Vagina (tissue), 2 donors: Measurements from ENCODE around the gene CIAPIN1. TPM values are rescaled to one million over a fixed set of nuclear protein-coding genes. Genes with fewer than 3 reads are reported as not detected.

Experiments
- DNase-seq, 2 donors: peaks; one replicate each; pipeline ENCODE4 v3.0.0-alpha.2; 2017; ENCODE audit errors: extremely low spot score in 2 of 2
- H3K27ac ChIP-seq: fragments of 200-600 bp; sonication (generic); one replicate; pipeline ENCODE4 v1.5.1; 2019
- H3K27me3 ChIP-seq: fragments of 200-600 bp; sonication (generic); one replicate; pipeline ENCODE4 v1.5.1; 2019
- H3K36me3 ChIP-seq, 2 donors: fragments of 200-600 bp; sonication (generic); one replicate each; pipeline ENCODE4 v1.5.1; 2017 to 2019
- H3K4me1 ChIP-seq: fragments of 200-600 bp; sonication (generic); one replicate; pipeline ENCODE4 v1.5.1; 2019
- H3K4me3 ChIP-seq, 2 donors: fragments of 200-600 bp; sonication (generic); 1 replicate in 1 of 2; 2 replicates in 1 of 2; pipeline ENCODE4 v1.5.1; 2016 to 2019
- H3K9me3 ChIP-seq: fragments of 200-600 bp; sonication (generic); one replicate; pipeline ENCODE4 v1.5.1; 2019
- POLR2A ChIP-seq, 2 donors: fragments of 450-650 bp; IDR thresholded peaks; one replicate each; pipeline ENCODE4 v1.6.1; 2017; ENCODE audit warnings: antibody characterized with exemption in 2 of 2, mild to moderate bottlenecking in 2 of 2, moderate library complexity in 2 of 2
- POLR2AphosphoS5 ChIP-seq, 2 donors: sonication (generic); formaldehyde crosslinking; IDR thresholded peaks; one replicate each; pipeline ENCODE4 v1.9.0; 2017; ENCODE audit warnings: antibody characterized with exemption in 2 of 2, mild to moderate bottlenecking in 2 of 2, low read depth in 1 of 2; ENCODE audit not compliant: insufficient read depth in 1 of 2
- intact Hi-C: fragments of 100-400 bp; cut with DNase I; formaldehyde crosslinking; loops from one replicate; pipeline ENCODE4 v1.15.1; 2023
- total RNA-seq: library from RNA; depleted of rRNA; stranded (reverse); fragments of >200 nt; gene quantifications from one replicate; pipeline ENCODE4 v1.2.3, GENCODE V29; 2016
- TF ChIP-seq, protein P1 (sequence below), 3 experiments: fragments of 450-650 bp in 2 of 3; fragments of 200-600 bp in 1 of 3; sonication (generic) in 1 of 3; IDR thresholded peaks; one replicate each; pipeline ENCODE4 v1.5.1; 2017 to 2019; ENCODE audit warnings: antibody characterized with exemption in 3 of 3, mild to moderate bottlenecking in 2 of 3, moderate library complexity in 2 of 3

CIAPIN1 gene
- total RNA-seq, 1 donor from 2014 or later, result 28.0 TPM

DNA sequence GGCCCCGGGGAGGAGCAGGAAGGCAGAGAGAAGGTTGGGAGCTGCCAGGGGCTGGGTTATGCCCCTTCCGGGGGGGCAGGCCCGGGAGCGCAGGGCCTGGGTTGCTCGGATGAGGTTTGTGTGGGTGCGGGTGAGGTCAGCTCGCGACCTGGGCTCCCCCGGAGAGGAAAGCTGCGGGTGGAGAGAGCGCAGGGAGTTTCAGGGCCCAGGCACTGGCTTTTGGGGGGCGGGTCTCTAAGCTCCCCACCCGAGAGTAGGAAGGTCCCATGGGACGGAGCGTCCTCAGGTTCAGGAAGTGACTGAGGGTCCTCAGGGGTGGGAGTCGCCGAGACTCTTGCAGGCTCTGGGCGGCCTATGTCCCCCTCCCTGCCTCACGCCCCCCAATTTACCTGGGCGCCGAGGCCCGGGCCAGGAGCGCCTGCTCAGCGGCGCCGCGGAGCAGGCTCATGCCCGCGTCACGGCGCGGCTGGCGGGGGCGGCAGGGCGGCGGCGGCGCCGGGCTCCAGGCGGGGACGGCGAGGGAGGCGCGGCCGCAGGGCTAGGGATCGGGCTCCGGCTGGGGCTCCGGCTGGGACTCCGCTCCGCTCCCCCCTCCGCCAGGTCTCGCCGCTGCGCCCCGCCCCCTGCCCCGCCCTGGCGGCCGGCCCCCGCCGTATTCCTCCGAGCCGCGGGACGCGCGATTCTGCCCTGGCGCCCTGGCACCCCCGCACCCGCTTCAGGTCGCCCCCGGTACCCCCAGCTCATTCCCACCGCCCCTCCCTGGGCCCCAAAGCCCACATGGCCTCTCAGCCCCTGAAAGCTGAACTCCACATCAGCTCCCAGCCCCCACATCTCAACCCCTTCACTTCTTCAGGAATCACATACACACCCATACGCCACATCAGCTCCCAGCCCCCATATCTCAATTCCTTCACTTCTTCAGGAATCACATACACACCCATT lies 39.0 kb upstream of the CIAPIN1 start, which contains the start of gene DOK4:
TSS of gene DOK4 (minus strand) at position 578 of the 942 bp plus-strand sequence. CDS start 6,986 bp downstream, outside the sequence.
- Histone ChIP-seq H3K9me3 (no peaks in the 10 kb centered on the region), H3K4me1 (peaks cover 39% of the 10 kb centered on the region), H3K27ac (peak within 1 kb of the TSS; percentile 77), H3K27me3 (no peaks in the 10 kb centered on the region), H3K36me3 (no peaks in the 10 kb centered on the region), H3K4me3 (peak within 1 kb of the TSS; percentile 85 to 93)
- intact Hi-C loops, result no loop called here
- TF ChIP-seq POLR2AphosphoS5 (IDR thresholded peaks at IDR 0.05; ENCODE audit: insufficient read depth in 1 of 2, low read depth in 1 of 2) (no peak), POLR2A (IDR thresholded peaks at IDR 0.05) (peak in 1 of 2 donors; percentile 45)
- TF ChIP-seq, protein P1, sequence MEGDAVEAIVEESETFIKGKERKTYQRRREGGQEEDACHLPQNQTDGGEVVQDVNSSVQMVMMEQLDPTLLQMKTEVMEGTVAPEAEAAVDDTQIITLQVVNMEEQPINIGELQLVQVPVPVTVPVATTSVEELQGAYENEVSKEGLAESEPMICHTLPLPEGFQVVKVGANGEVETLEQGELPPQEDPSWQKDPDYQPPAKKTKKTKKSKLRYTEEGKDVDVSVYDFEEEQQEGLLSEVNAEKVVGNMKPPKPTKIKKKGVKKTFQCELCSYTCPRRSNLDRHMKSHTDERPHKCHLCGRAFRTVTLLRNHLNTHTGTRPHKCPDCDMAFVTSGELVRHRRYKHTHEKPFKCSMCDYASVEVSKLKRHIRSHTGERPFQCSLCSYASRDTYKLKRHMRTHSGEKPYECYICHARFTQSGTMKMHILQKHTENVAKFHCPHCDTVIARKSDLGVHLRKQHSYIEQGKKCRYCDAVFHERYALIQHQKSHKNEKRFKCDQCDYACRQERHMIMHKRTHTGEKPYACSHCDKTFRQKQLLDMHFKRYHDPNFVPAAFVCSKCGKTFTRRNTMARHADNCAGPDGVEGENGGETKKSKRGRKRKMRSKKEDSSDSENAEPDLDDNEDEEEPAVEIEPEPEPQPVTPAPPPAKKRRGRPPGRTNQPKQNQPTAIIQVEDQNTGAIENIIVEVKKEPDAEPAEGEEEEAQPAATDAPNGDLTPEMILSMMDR (IDR thresholded peaks at IDR 0.05), result no peak
- DNase-seq, result no peak

DNA sequence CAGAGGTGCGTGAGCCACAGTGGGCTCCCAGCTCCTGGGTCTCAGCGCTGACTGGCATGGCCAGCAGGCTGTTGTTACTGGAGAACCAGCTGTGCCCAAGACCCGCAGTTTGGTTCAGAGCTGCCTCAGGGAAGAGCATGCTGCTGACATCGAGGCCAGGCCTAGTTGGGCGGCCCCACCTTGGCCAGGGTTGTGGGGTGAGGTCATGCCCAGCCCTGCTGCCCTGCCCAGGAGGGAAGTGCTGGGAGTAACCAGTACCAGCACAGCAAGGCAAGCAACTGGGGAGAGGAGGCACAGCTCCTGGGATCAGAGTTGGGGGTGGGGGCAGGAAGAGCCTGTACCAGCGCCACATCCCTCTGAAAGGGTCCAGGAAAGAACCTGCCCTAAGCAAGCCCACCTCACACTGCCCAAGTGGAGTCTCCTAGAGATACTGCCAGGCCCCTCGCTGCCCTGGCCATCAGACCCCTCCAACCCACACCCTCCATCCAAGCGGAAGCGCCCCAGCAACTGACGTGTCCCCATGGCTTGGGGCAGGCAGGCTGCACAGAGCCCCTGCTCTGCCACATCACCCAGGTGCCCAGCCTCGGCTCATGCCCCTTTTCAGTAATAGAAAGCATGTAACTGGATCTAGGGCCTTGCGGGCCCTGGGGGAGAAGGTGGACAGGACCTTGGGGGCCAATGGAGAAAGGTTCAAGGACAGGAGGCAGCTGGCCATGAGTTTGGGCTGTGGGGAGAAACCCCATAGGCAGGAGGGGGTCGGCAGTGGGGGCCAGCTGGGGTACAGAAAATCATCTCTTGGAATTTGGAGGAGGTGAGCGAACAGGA lies 38.1 kb upstream of the CIAPIN1 start:
- no peaks in the 10 kb centered on the region for H3K9me3 ChIP-seq
- peak overlapping the region; percentile 85 to 93 for H3K4me3 ChIP-seq
- TF ChIP-seq POLR2A (IDR thresholded peaks at IDR 0.05) (no peak), POLR2AphosphoS5 (IDR thresholded peaks at IDR 0.05; ENCODE audit: insufficient read depth in 1 of 2, low read depth in 1 of 2) (peak in 1 of 2 donors; percentile 20)
- TF ChIP-seq, protein P1 (IDR thresholded peaks at IDR 0.05), result no peak
- H3K4me1 ChIP-seq, result peaks cover 47% of the 10 kb centered on the region
- no peaks in the 10 kb centered on the region for H3K36me3 ChIP-seq
- no peak for DNase-seq
- H3K27ac ChIP-seq, result peak overlapping the region; percentile 77
- H3K27me3 ChIP-seq, result no peaks in the 10 kb centered on the region
- intact Hi-C loops, result no loop called here

DNA sequence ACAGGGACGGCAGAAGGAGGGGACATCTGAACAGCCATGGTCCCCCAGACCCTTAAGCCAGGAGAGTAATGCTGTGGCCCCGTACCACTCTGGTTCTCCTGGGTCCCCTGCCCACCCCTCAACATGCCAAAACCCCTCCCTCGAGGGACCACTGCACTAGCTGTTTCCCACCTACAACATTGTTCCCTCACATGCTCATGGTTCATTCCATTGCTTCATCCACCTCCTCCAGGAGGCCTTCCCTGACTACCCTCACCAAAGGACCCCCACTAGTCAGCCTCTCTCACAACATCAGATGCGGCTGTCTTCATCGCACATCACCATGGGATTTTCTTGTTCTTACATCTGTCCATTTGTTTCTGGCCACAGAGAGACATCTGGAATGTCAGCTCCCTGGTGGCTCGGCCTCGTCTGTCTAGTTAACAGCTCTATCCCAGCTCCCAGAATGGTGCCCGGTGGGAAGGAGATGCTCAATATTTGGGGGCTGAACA lies 37.4 kb upstream of the CIAPIN1 start:
- no peak for TF ChIP-seq POLR2AphosphoS5 (IDR thresholded peaks at IDR 0.05; ENCODE audit: insufficient read depth in 1 of 2, low read depth in 1 of 2)
- TF ChIP-seq POLR2A (IDR thresholded peaks at IDR 0.05), result no peak
- TF ChIP-seq, protein P1 (IDR thresholded peaks at IDR 0.05), result no peak
- no peak for DNase-seq
- Histone ChIP-seq H3K27ac (peak overlapping the region; percentile 77), H3K4me1 (peaks cover 55% of the 10 kb centered on the region), H3K27me3 (no peaks in the 10 kb centered on the region), H3K4me3 (peak overlapping the region in 1 of 2 donors; percentile 93), H3K36me3 (no peaks in the 10 kb centered on the region), H3K9me3 (no peaks in the 10 kb centered on the region)
- intact Hi-C loops, result loop anchor here (5.0 kb wide), 1 partner anchor 33 kb away; no protein-coding TSS in a partner anchor

DNA sequence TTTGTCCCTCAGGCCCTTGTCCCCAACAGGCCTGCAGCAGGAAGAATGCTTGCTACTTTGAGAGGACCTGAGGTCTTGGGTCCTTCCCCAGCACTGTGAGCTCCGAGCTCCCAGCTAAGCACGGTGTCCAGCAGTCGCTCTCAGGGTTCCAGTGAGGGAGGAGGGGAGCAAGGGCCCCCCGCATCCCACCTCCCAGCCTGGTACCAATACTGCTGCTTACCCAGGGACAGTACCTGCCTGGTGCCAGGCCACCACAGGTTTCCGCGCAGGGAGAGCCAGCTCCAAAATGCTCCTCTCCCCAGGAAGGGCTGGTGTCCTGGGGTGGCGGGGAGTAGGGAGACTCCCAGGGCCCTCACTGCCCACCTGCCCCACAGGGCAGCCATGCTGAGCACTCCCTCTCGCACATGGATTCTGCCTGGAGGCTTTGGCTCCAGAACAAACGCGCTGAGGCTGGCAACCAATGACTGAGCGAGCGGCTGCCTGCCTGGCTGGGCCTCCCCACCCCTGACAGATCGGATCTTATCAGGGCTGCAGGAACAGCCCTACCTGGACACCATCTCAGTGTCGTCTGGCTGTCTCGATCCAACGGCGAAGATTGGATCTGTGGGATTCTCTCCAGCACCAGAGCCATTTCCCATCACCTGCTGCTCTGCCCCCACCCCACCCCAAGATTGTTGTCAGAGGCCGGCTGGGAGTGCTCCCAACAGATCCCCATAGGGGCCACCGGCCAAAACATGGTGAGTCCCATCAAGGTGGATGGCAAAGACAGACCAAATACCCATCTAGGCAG lies 36.7 kb upstream of the CIAPIN1 start:
- intact Hi-C loops, result loop anchor here (5.0 kb wide), 1 partner anchor 33 kb away; no protein-coding TSS in a partner anchor
- no peak overlapping the region for H3K4me3 ChIP-seq
- DNase-seq, result no peak
- H3K36me3 ChIP-seq, result no peaks in the 10 kb centered on the region
- peak overlapping the region; percentile 36 for H3K27ac ChIP-seq
- no peaks in the 10 kb centered on the region for H3K9me3 ChIP-seq
- no peak for TF ChIP-seq POLR2AphosphoS5 (IDR thresholded peaks at IDR 0.05; ENCODE audit: insufficient read depth in 1 of 2, low read depth in 1 of 2)
- TF ChIP-seq, protein P1 (IDR thresholded peaks at IDR 0.05), result no peak
- no peak for TF ChIP-seq POLR2A (IDR thresholded peaks at IDR 0.05)
- H3K27me3 ChIP-seq, result no peaks in the 10 kb centered on the region
- peaks cover 61% of the 10 kb centered on the region for H3K4me1 ChIP-seq
